Endothelial cell of umbilical vein (primary cell): ENCODE results near the gene RAB7B.

Experiments used
- CTCF ChIP-seq, 2 donors: IDR thresholded peaks; 1 replicate in 1 of 2; 2 replicates in 1 of 2; pipeline ENCODE4 v1.5.1; 2011; ENCODE audit warnings: low read length in 2 of 2, mild to moderate bottlenecking in 2 of 2, moderate library complexity in 2 of 2, control low read depth in 1 of 2, inconsistent platforms in 1 of 2, low read depth in 1 of 2; ENCODE audit not compliant: insufficient read depth in 1 of 2; ENCODE audit errors: extremely low read depth in 1 of 2
- MAX ChIP-seq: IDR thresholded peaks from 2 replicates; pipeline ENCODE4 v1.6.1; 2011; ENCODE audit not compliant: insufficient read depth, insufficient read length

GRCh38 chr1:206003854-206004800 is 932 bp upstream of the RAB7B start:
- no peak for TF ChIP-seq CTCF (IDR thresholded peaks at IDR 0.05; ENCODE audit: extremely low read depth in 1 of 2, insufficient read depth in 1 of 2, low read depth in 1 of 2, low read length in 2 of 2)
- no peak for TF ChIP-seq MAX
